GM10266 (cell line): ENCODE measurements around the gene AKAP1.

ENCODE experiments used
- DNase-seq: peaks from one replicate; pipeline ENCODE4 v3.0.0; 2012; ENCODE audit errors: extremely low spot score
- CTCF ChIP-seq: IDR thresholded peaks from 2 replicates; pipeline ENCODE4 v1.5.1; 2012; ENCODE audit warnings: mild to moderate bottlenecking, low read depth; ENCODE audit not compliant: control insufficient read depth, insufficient read depth; ENCODE audit errors: missing control alignments

AKAP1 gene

GRCh38 chr17:57044976-57045867, 39.8 kb upstream of the AKAP1 start:
- peak; percentile 34 for DNase-seq
- no peak for TF ChIP-seq CTCF

- peak; percentile 58 for DNase-seq
- no peak for TF ChIP-seq CTCF
Measured at GRCh38 chr17:57045868-57046704, 39.0 kb upstream of the AKAP1 start.

DNA sequence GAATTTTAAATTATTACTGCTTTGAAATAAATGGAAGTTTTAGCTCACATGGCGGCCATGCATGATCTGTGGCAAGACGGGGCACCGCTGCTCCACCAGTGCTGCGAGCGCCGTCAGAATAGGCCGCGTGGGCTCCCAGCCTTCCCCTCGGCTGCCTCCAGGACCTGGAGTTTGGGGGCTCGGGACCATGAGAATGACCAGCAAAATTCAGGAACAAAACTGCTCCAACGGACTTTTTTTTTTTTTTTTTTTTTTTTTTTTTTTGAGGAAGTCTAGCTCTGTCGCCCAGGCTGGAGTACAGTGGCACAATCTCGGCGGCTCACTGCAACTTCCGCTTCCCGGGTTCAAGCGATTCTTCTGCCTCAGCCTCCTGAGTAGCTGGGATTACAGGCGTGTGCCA, 38.3 kb upstream of the AKAP1 start:
- no peak for DNase-seq
- TF ChIP-seq CTCF: no peak

GRCh38 chr17:57048096-57048495, 37.0 kb upstream of the AKAP1 start:
- no peak for DNase-seq
- TF ChIP-seq CTCF: no peak

DNA sequence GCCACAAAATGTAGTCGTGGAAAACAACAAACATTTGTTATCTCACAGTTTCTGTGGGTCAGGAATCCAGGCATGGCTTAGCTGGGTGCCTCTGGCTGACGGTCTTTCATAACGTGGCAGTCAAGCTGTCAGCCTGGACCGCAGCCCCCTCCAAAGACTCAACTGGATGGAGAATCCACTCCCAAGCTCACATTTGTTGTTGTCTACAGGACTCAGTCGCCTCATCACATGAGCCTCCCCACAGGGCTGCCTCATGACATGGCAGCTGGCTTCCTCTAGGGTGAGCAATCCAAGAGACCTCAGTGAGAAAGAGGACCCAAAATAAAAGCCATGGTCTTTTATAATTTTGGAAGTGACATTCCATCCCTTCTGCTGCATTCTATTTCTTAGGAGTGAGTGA, 34.7 kb upstream of the AKAP1 start:
- no peak for TF ChIP-seq CTCF
- no peak for DNase-seq

DNA sequence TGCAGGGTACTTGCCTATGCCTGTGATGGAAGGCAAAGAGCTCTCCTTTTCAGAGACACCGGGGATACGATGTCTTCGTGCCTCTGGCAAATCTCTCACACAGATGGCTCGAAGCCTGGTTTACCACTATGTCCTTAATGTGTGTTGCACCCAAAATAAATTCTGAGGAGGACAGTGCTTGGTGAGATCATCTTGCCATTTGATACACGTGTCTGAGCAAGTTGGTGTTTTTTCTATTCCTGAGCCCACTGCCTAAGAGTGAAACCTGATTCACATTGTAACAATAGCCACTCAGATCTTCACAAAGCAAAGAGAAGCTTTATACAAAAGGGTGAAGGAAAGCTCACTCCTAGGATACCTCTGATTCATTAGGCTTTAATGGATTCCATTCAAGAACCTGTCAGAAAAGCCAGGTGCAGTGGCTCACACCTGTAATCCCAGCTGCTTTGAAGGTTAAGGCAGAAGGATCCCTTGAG, 33.1 kb upstream of the AKAP1 start:
- TF ChIP-seq CTCF: no peak

More for the DNA sequence above, 33.1 kb upstream of the AKAP1 start:
- no peak for DNase-seq
